HG02938 (cell line): ENCODE data around the gene TDO2.
"Not testable (repeated sequence)": the region's sequence is repeated elsewhere in the genome, so short reads cannot be mapped to it uniquely, and the experiment has no call there.

Source experiments
- ATAC-seq: cut with Tn5 transposase; IDR thresholded peaks from one replicate; pipeline ENCODE4 v1.9.1; 2021; ENCODE audit warnings: mild to moderate bottlenecking, moderate library complexity; ENCODE audit not compliant: unreplicated experiment

TDO2 gene

GRCh38 chr4:155906554-155907247 lies 3.2 kb downstream of the TDO2 start:
- ATAC-seq: no peak

GRCh38 chr4:155907556-155907955 lies 4.1 kb downstream of the TDO2 start:
- ATAC-seq: no peak

- peak; percentile 50 for ATAC-seq
Measured at GRCh38 chr4:155908187-155909139, 5.0 kb downstream of the TDO2 start.

GRCh38 chr4:155909615-155910226 lies 6.2 kb downstream of the TDO2 start:
- no peak for ATAC-seq

- no peak for ATAC-seq
Measured at GRCh38 chr4:155911905-155912304, 8.4 kb downstream of the TDO2 start.

GRCh38 chr4:155914782-155915181 lies 11.3 kb downstream of the TDO2 start:
- ATAC-seq: no peak

- ATAC-seq: no peak
Measured at GRCh38 chr4:155921597-155921996, 18.1 kb downstream of the TDO2 start.

GRCh38 chr4:155924637-155925036 lies 21.1 kb downstream of the TDO2 start:
- ATAC-seq: no peak

- peak; percentile 54 for ATAC-seq
Measured at GRCh38 chr4:155929833-155930232, 26.3 kb downstream of the TDO2 start.

GRCh38 chr4:155930330-155930729 lies 26.8 kb downstream of the TDO2 start:
- no peak for ATAC-seq

- no peak for ATAC-seq
Measured at GRCh38 chr4:155931634-155932033, 28.1 kb downstream of the TDO2 start.

GRCh38 chr4:155934634-155935033 lies 31.1 kb downstream of the TDO2 start:
- ATAC-seq: not testable (repeated sequence)

- ATAC-seq: no peak
Measured at GRCh38 chr4:155935389-155935986, 32.0 kb downstream of the TDO2 start.

GRCh38 chr4:155941085-155941790 lies 37.7 kb downstream of the TDO2 start:
- no peak for ATAC-seq

GRCh38 chr4:155941820-155942219 lies 38.3 kb downstream of the TDO2 start:
- no peak for ATAC-seq

GRCh38 chr4:155943605-155944291 lies 40.3 kb downstream of the TDO2 start:
- no peak for ATAC-seq

GRCh38 chr4:155944516-155944915 lies 41.0 kb downstream of the TDO2 start:
- ATAC-seq: no peak

GRCh38 chr4:155946486-155946885 lies 43.0 kb downstream of the TDO2 start:
- no peak for ATAC-seq

- no peak for ATAC-seq
Measured at GRCh38 chr4:155948541-155948940, 45.0 kb downstream of the TDO2 start.

- ATAC-seq: no peak
Measured at GRCh38 chr4:155950461-155950860, 47.0 kb downstream of the TDO2 start.
